Measurements from ENCODE around the gene CERS3. TPM values are rescaled to one million over a fixed set of nuclear protein-coding genes. Genes with fewer than 3 reads are reported as not detected.

CERS3 gene
- polyA plus RNA-seq, 3 donors = 0.04 TPM; not detected in 2

DNA sequence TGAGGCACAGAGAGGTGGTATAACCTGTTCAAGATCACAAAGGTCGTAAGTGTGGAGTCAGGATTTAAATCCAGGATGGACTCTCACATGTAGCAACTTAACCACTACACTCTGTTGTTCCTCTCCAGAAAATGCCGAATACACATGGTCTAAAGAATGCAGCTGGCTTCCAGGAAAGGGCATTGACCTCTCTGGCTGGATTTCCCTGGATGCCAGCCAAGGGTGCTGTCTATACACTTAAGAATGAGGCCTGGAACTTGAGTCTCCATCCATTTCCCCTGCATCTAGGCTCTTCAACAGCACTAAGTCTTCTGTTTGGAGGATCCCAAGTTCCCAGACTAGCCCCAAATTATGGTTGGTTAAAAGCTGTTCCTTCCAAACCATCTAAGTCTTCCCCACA, 60.5 kb downstream of the CERS3 start:
- intact Hi-C loops (cut with micrococcal nuclease) = no loop called here
- no peak overlapping the region for H3K9ac ChIP-seq (ENCODE audit: insufficient read depth, low read length, poor library complexity, severe bottlenecking)
- H3K27me3 ChIP-seq (ENCODE audit: control insufficient read depth in 2 of 2, insufficient read depth in 2 of 2, low read length in 2 of 2) = no peaks in the 10 kb centered on the region
- no peak overlapping the region for H3K4me2 ChIP-seq (replicated peaks; ENCODE audit: extremely low read depth, low read length, poor library complexity, severe bottlenecking)
- no peaks in the 10 kb centered on the region for H3K36me3 Mint-ChIP-seq
- H3K79me2 ChIP-seq (ENCODE audit: insufficient read depth, low read length) = no peaks in the 10 kb centered on the region
- no peaks in the 10 kb centered on the region for H3K4me1 Mint-ChIP-seq
- no peak overlapping the region for H3K4me3 ChIP-seq (replicated peaks in 1 of 3; ENCODE audit: low read depth in 2 of 3, low read length in 3 of 3)
- H3K27ac ChIP-seq (ENCODE audit: low read depth in 1 of 2, low read length in 2 of 2) = no peak overlapping the region
- peaks cover 0 to 18% (median 6%) of the 10 kb centered on the region in 7 donors for H3K9me3 Mint-ChIP-seq
- WGBS (ENCODE audit: insufficient coverage) = no CpG with 5 or more reads among the region's 2 CpGs
- peaks cover 0 to 3% of the 10 kb centered on the region in 2 donors for H3K4me1 ChIP-seq (ENCODE audit: control insufficient read depth in 1 of 2, insufficient read depth in 2 of 2, low read length in 2 of 2)
- H3K36me3 ChIP-seq (replicated peaks in 1 of 2; ENCODE audit: control insufficient read depth in 1 of 2, insufficient read depth in 2 of 2, low read length in 2 of 2) = no peaks in the 10 kb centered on the region
- no peak overlapping the region for H2AFZ ChIP-seq (ENCODE audit: insufficient read depth, low read depth, low read length, poor library complexity, severe bottlenecking)
- no peak overlapping the region for H3K27ac Mint-ChIP-seq
- TF ChIP-seq, protein P1, sequence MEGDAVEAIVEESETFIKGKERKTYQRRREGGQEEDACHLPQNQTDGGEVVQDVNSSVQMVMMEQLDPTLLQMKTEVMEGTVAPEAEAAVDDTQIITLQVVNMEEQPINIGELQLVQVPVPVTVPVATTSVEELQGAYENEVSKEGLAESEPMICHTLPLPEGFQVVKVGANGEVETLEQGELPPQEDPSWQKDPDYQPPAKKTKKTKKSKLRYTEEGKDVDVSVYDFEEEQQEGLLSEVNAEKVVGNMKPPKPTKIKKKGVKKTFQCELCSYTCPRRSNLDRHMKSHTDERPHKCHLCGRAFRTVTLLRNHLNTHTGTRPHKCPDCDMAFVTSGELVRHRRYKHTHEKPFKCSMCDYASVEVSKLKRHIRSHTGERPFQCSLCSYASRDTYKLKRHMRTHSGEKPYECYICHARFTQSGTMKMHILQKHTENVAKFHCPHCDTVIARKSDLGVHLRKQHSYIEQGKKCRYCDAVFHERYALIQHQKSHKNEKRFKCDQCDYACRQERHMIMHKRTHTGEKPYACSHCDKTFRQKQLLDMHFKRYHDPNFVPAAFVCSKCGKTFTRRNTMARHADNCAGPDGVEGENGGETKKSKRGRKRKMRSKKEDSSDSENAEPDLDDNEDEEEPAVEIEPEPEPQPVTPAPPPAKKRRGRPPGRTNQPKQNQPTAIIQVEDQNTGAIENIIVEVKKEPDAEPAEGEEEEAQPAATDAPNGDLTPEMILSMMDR (IDR thresholded peaks at IDR 0.05) = no peak
- peaks cover 1 to 10% (median 4%) of the 10 kb centered on the region in 3 donors for H3K27me3 Mint-ChIP-seq (ENCODE audit: low read depth in 3 of 3)
- H3K4me3 Mint-ChIP-seq = no peak overlapping the region
- DNase-seq = no peak
- peaks cover 0 to 2% of the 10 kb centered on the region in 2 donors for H3K9me3 ChIP-seq (replicated peaks in 1 of 2; ENCODE audit: control insufficient read depth in 1 of 2, insufficient read depth in 1 of 2, low read length in 2 of 2)
- H4K20me1 ChIP-seq (ENCODE audit: insufficient read depth, low read length) = no peaks in the 10 kb centered on the region

DNA sequence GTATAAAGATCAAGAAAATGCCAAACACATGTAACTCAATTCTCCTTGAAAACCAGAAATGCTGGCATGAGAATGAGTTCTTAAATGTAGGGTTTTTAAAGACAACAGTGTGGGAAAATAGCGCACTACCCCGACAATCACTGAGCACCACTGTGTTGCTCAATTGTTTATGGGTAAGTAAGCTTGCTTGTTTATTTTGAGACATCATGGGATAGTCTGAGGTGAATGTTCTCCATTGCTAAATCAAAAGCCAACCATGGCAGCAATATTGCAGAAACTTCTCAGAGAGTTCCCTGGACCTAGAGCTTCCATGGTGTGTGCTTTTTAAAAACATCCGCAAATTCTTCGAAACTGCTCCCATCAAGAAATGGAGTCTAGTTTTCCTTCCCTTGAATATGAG, 62.7 kb downstream of the CERS3 start:
- Mint-ChIP-seq H3K9me3 (peaks cover 2 to 15% (median 7%) of the 10 kb centered on the region in 7 donors), H3K27me3 (ENCODE audit: low read depth in 3 of 3) (peaks cover 0 to 10% (median 6%) of the 10 kb centered on the region in 3 donors), H3K36me3 (no peaks in the 10 kb centered on the region), H3K4me3 (no peak overlapping the region), H3K27ac (no peak overlapping the region), H3K4me1 (no peaks in the 10 kb centered on the region)
- H2AFZ ChIP-seq (ENCODE audit: insufficient read depth, low read depth, low read length, poor library complexity, severe bottlenecking) = no peak overlapping the region
- TF ChIP-seq, protein P1 (IDR thresholded peaks at IDR 0.05) = no peak
- H3K4me2 ChIP-seq (replicated peaks; ENCODE audit: extremely low read depth, low read length, poor library complexity, severe bottlenecking) = no peak overlapping the region
- peaks cover 0 to 2% of the 10 kb centered on the region in 2 donors for H3K9me3 ChIP-seq (replicated peaks in 1 of 2; ENCODE audit: control insufficient read depth in 1 of 2, insufficient read depth in 1 of 2, low read length in 2 of 2)
- no peaks in the 10 kb centered on the region for H3K27me3 ChIP-seq (ENCODE audit: control insufficient read depth in 2 of 2, insufficient read depth in 2 of 2, low read length in 2 of 2)
- H3K27ac ChIP-seq (ENCODE audit: low read depth in 1 of 2, low read length in 2 of 2) = no peak overlapping the region
- H3K9ac ChIP-seq (ENCODE audit: insufficient read depth, low read length, poor library complexity, severe bottlenecking) = no peak overlapping the region
- H3K4me1 ChIP-seq (ENCODE audit: control insufficient read depth in 1 of 2, insufficient read depth in 2 of 2, low read length in 2 of 2) = peaks cover 0 to 3% of the 10 kb centered on the region in 2 donors
- no peaks in the 10 kb centered on the region for H3K36me3 ChIP-seq (replicated peaks in 1 of 2; ENCODE audit: control insufficient read depth in 1 of 2, insufficient read depth in 2 of 2, low read length in 2 of 2)
- WGBS (ENCODE audit: insufficient coverage) = no CpG with 5 or more reads among the region's 4 CpGs
- no peaks in the 10 kb centered on the region for H3K79me2 ChIP-seq (ENCODE audit: insufficient read depth, low read length)
- intact Hi-C loops (cut with micrococcal nuclease) = no loop called here
- no peak overlapping the region for H3K4me3 ChIP-seq (replicated peaks in 1 of 3; ENCODE audit: low read depth in 2 of 3, low read length in 3 of 3)
- DNase-seq = no peak
- no peaks in the 10 kb centered on the region for H4K20me1 ChIP-seq (ENCODE audit: insufficient read depth, low read length)
